GM18507 (cell line): ENCODE measurements around the gene UFSP1.

Source experiments
- DNase-seq: peaks from one replicate; pipeline ENCODE4 v3.0.0; 2011; ENCODE audit warnings: low read depth; ENCODE audit not compliant: insufficient read length; ENCODE audit errors: extremely low spot score
- FAIRE-seq: peaks from 2 replicates; lab custom pipeline; 2011; peaks lifted over from hg19 to GRCh38; lab: Jason Lieb, UNC

Gene UFSP1

GRCh38 chr7:100896732-100897608, 7.5 kb upstream of the UFSP1 start:
- DNase-seq = no peak
- no peak for FAIRE-seq

GRCh38 chr7:100895956-100896731, 6.6 kb upstream of the UFSP1 start:
- FAIRE-seq = no peak
- DNase-seq = no peak

- DNase-seq = no peak
- no peak for FAIRE-seq
These were observed 6.1 kb upstream of the UFSP1 start, which contains the start of gene ACHE for GRCh38 chr7:100895701-100895955. Gene ACHE (minus strand): TSS chr7:100895888. CDS start chr7:100894232, 1,656 bp downstream.

DNA sequence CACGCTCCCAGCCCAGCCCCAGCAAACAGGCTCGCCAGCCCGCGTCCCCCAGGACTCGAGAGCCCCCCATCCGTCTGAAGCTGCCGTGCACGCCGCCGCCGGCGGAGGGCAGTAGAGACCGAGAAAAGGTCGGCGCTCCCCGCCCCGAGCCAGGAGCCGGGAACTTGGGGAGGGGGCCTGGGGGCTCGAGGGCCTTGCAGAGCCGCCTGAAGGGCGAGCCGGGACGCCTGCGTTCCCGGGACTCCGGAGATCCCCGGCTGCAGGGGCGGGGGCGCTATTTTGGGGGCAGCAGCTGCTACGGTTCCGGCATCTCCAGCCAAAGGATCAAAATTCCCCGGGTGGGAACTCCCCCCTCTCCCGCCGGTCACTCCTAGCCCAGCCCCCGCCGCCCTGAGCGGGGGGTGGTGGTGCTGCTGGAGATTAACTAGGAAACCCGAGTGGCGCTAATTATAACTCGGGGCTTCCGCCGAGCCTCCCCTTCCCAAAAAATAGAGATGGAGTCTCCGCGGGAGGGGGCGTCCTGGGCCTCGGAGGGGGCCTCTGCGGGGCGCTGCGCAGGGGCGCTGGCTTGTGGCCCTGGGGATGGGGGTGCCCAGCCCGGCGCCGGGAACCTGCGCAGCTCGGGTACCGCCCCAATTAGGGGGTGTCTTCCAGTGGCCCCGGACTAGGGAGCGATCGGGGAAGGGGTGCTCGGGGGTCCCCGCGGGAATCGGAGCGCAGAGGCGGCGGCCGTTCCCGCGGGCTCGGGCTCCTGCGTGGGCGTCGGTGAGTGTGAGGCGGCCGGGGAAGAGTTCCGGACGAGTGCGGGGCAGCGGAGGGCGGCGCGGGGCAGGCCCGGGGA, 5.6 kb upstream of the UFSP1 start:
- DNase-seq = no peak
- FAIRE-seq = no peak

- FAIRE-seq (no peak), DNase-seq (no peak)
These were observed 4.6 kb upstream of the UFSP1 start for GRCh38 chr7:100893910-100894721.

DNA sequence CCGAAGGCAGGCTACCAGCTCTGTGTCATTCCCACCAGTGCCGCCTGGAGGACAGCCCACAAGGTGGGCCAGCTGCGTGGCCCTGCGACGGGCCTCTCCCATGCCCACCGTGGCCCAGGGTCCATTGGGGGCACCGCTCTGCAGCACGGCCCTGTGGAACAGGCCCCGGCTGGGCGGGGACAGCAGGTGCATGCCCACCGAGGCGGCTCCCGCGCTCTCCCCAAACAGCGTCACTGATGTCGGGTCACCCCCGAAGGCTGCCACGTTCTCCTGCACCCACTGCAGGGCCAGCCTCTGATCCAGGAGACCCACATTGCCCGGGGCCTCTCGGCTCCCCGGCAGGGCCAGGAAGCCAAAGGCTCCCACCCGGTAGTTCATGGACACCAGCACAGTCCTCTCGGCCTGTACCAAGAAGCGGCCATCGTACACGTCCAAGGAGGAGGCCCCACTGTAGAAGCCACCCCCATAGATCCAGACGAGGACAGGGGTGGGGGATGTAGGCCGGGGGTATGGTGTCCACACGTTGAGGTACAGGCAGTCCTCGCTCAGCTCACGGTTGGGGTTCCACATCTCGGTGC, 3.9 kb upstream of the UFSP1 start:
- FAIRE-seq = no peak

DNA sequence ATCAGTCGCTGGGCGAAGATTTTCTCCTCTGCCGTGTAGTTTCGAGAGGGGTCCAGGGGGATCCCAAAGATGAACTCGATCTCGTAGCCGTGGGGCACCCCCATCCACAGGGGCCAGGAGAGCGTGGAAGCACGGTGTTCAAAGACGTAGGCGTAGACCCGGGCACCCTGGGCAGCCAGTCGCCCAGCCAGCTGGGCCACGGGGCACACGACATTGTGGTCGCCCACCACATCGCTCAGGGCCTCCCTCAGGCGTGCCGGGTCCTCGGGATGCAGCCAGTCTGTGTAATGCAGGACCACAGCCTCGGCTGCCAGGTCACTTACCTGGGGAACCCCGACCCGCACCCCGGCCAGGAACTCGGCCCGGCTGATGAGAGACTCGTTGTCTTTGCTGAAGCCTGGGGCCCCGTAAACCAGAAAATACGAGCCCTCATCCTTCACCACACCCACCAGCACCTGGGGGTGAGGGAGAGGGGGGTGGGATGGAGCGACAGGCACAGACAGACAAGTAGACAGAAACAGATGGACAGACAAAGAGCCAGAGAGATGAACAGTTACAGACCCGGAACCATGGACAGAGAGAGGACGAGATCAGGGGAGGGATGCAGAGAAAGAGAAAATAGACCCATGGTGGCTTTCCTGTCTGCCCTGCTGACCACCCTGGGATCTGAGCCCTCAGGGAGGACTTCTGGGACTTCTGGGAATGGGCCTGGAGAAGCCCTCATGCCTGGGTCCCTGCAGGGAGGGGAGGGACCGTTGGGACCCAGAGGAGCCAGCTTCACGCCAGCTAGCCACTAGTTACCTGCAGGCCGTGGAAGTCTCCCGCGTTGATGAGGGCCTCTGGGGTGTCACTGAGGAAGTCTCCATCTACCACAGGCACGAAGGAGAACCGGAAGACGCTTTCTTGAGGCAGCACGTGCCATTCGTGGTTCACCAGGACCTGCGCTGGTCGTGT, 3.1 kb upstream of the UFSP1 start:
- no peak for DNase-seq
- FAIRE-seq = no peak

More for the DNA sequence above, 3.9 kb upstream of the UFSP1 start:
- no peak for DNase-seq

GRCh38 chr7:100891568-100892247, 2.2 kb upstream of the UFSP1 start:
- no peak for DNase-seq
- no peak for FAIRE-seq

DNA sequence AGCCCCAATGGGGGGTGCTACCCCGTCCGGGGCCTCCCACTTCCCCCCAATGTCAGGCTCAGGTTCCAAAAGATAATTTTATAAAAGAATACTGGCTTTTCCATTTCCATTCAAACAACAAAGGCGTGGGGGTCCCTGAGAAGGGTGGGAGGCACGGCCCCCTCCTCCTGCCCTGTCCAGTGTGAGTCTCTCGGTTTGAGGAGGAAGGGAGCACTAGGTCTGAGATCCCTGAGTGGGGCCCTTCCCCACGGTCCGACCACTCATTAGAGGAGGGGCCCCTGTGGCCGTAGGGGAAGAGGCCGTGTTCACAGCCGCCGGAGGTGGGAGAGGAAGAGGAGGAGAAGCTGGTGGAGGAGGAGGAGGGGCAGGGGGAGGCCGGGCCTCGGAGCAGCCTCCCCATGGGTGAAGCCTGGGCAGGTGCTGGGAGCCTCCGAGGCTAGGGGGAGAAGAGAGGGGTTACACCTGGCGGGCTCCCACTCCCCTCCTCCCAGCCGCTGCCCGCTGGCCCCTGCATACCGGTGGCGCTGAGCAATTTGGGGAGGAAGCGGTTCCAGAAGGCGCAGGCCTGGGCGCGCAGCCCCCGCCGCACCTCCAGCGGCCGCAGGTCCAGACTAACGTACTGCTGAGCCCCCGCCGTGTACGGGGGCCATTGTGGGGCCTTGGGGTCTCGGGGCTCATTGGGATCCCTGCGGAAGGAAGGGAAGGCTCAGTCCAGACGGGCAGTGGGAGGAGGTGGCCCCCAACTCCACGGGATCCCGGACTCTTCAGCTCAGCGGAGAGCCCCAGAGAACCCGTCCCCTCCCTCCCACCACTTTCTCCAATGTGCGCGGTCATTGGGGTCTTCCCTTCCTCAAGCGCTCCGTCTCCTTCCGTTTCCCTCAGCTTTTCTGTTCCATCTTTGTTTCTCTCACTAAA, 1.4 kb upstream of the UFSP1 start:
- FAIRE-seq (no peak), DNase-seq (no peak)

- DNase-seq (no peak), FAIRE-seq (no peak)
These were observed 1.1 kb downstream of the UFSP1 start for GRCh38 chr7:100888291-100888987.

DNA sequence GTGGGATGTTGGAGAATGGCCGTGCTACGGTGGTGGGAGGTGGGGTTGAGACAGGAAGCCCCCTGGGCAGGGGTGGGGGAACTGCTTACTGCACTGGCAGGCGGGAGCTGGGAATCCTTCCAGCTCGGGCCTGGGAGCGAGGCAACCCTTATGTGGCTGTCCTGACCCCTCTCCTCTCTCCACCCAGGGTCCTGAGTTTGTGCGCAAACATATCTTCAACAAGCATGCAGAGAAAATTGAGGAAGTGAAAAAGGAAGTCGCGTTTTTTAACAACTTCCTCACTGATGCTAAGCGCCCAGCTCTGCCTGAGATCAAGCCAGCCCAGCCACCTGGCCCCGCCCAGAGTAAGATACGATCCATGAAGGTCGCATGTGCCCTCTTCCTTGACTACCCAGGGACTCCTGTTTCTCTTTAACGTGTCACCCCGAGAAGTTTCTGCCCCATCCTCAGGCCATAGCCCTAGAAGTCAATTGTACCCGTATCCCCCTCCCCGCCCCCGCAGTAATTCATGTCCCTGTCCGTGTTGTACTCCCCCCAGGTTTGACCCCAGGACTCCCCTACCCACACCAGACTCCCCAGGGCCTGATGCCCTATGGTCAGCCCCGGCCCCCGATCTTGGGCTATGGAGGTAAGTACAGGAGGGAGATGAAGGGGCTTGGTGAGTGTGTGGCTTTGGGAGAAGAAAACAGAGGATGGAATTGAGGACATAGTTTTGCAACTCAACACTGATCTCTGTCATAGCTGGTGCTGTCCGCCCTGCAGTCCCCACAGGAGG, 1.8 kb downstream of the UFSP1 start:
- peak; percentile 70 for DNase-seq
- FAIRE-seq = peak; percentile 98

DNA sequence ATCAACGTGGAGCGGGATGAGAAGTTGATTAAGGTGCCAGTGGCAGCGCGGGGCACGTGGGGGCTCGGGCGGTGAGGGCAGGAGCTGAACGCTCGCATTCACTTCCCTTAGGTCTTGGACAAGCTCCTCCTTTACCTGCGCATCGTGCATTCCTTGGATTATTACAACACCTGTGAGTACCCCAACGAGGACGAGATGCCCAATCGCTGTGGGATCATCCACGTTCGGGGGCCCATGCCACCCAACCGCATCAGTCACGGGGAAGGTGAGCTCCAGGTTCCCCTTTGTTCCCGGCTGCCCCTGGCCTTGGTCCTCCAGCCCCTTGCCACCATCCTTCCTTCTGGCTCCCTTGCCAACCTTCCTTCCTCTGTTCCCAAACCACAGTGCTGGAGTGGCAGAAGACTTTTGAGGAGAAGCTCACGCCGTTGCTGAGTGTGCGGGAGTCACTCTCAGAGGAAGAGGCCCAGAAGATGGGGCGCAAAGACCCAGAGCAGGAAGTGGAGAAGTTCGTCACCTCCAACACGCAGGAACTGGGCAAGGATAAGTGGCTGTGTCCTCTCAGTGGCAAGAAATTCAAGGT, 2.5 kb downstream of the UFSP1 start:
- FAIRE-seq (no peak), DNase-seq (no peak)

DNA sequence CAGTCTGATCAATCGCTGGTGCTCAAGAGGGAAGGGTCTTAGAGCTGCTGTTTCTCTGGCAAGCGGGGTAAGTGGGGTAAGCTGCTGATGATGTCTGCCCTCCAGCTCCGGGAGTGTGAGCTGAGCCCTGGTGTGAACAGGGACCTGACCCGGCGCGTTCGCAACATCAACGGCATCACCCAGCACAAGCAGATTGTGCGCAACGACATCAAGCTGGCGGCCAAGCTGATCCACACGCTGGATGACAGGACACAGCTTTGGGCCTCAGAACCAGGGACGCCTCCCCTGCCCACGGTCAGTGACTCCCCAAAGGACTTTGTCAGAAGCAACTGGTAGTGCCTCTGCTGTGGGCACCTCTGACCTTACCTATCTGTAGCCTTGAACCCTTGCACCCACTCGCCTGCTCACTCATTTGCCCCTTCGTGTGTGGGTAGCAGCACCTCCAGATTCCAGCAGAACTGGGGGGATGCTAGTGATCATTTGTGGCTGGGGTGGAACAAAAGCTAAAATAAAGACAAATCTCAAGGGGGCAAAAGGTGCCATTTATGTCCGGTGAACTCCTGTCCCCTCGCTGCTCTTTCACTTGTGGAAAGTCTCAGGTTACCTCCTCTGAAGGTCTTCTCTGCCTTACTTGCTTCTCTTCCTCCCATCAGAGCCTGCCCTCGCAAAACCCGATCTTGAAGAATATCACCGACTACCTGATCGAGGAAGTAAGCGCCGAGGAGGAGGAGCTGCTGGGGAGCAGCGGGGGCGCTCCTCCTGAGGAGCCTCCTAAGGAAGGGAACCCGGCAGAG, 3.2 kb downstream of the UFSP1 start:
- FAIRE-seq (no peak), DNase-seq (no peak)
